GM19372 (cell line): ENCODE results near the gene ANXA2R.
"Not testable (repeated sequence)": the region's sequence is repeated elsewhere in the genome, so short reads cannot be mapped to it uniquely, and the experiment has no call there.

Source experiments
- ATAC-seq: cut with Tn5 transposase; IDR thresholded peaks from one replicate; pipeline ENCODE4 v1.9.1; 2021; ENCODE audit warnings: mild to moderate bottlenecking, low read depth, moderate library complexity; ENCODE audit not compliant: unreplicated experiment

The ANXA2R gene

GRCh38 chr5:43061352-43062075 is 21.4 kb upstream of the ANXA2R start:
- no peak for ATAC-seq

- not testable (repeated sequence) for ATAC-seq
Measured at GRCh38 chr5:43060020-43060419, 19.9 kb upstream of the ANXA2R start.

DNA sequence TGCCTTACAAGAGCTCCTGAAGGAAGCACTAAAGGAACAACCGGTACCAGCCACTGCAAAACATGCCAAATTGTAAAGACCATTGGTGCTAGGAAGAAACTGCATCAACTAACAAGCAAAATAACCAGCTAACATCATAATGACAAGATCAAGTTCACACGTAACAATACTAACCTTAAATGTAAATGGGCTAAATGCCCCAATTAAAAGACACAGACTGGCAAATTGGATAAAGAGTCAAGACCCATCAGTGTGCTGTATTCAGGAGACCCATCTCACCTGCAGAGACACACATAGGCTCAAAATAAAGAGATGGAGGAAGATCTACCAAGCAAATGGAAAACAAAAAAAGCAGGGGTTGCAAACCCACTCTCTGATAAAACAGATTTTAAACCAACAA is 15.0 kb upstream of the ANXA2R start:
- not testable (repeated sequence) for ATAC-seq

DNA sequence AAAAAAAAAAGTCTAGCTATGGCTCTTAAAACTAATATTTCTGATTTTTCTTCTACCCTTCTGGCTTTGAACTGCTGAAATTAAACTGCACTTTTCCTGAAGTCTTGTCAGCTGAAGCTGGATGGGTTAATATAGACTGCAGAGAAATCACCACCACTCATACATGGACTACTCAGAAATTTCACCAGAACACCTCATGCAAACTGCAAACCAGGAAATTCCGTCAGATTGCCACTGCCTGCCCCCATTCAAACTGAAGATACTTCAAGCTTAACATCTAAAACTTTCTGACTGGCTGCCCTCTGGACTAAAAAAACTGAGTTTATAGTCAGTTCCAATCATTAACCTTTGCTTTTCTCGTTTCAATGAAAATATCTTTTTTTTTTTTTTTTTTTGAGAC is 11.6 kb upstream of the ANXA2R start:
- ATAC-seq, result no peak

- ATAC-seq, result no peak
Measured at GRCh38 chr5:43050384-43050783, 10.3 kb upstream of the ANXA2R start.

- no peak for ATAC-seq
Measured at GRCh38 chr5:43049236-43049635, 9.1 kb upstream of the ANXA2R start.

DNA sequence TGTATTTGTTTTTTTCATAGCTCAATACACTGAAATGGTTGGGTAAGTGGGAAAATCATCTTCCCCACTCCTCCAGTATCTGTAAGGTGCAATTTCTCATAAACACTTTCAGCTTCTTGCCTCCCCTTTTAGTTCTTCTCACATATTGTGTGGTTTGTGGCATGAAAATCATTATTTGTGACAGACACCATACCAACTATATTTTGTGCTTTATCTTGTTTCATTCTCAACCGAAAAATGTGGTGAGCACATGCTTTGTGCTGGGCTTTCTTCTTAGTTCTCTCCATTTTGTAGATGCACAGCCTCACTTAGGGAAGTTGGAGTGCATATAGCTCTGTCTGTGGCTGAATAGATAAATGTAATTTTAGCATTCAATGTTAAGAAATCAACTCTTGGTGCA is 6.4 kb upstream of the ANXA2R start:
- ATAC-seq, result no peak

- ATAC-seq, result no peak
Measured at GRCh38 chr5:43045236-43045635, 5.1 kb upstream of the ANXA2R start.

GRCh38 chr5:43044181-43044914 is 4.2 kb upstream of the ANXA2R start:
- no peak for ATAC-seq

DNA sequence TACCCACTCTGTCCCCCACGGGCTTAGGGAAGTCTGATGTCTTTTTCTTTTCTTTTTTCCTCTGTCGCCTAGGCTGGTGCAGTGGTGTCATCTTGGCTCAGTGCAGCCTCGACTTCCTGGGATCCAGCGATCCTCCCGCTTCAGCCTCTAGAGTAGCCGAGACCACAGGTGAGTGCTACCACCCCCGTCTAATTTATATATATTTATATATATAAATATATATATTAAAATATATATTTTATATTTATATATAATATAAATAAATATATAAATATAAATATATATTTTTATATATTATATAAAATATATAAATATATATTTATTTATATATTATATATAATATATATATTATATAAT is 3.3 kb upstream of the ANXA2R start:
- ATAC-seq, result no peak

- ATAC-seq, result peak; percentile 28
Measured at GRCh38 chr5:43042626-43043399, 2.7 kb upstream of the ANXA2R start.

DNA sequence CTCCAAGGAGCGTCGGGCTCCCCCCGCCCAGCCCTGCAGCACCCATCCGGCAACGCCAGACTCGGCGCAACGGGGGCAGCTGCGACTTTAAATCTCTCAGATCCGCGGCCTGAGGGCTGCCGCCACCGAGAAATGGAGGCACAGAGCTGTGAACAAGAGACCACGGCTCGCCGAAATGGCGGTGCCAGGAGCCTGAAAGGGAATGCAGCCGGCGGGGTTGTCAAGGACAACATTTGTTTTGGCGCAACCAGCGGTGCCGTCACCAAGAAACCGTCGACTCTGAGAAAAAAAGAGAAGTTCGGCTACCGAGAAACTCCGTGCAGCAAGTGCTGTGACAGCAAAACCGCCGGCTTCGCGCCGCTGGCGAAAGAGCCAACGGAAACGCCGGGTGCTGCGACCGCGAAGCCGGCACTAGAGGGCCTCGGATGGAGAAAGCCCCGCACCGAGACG is 2.1 kb upstream of the ANXA2R start:
- peak; percentile 25 for ATAC-seq

- peak; percentile 18 for ATAC-seq
Measured at GRCh38 chr5:43041669-43042175, 1.6 kb upstream of the ANXA2R start.

- ATAC-seq, result no peak
Measured at GRCh38 chr5:43041110-43041668, 1.1 kb upstream of the ANXA2R start.

DNA sequence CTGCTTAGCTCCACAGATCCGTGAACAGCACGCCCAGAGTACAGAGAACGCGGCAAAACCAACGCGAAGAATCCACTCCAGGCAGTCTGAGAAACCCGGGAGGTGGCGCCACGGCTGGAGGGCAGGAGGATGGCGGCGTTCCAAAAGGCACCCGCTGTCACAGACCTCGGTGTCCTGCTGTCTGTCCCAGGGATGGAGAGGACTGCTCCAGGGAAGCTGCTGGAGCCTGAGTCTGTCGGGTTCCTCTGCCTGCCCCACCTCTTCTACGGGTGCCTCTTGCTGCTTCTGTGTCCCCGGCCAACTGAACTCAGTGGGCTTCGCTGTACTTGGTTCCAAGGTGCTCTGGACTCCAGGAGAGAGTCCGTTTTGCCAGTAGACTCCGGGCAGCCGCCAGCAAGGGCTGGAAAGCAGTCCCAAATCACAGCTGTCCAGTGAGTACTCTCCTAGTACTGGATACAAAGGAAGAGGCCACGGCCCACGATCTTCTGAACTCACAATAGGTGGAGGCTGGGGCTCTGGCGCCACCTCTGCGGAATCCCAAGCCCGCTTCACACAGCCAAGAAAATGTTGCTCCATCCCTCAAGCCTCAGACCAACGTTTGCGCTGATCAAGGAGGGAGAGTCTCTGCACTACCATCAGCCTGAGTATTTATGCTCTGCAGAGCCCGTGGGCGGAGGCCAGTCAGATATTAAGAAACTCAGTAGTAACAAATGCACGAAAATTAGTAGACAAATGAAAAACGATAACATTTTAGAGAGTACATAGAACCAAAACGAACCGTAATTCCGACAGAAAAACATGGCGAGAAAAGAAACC is 440 bp downstream of the ANXA2R start:
- no peak for ATAC-seq

DNA sequence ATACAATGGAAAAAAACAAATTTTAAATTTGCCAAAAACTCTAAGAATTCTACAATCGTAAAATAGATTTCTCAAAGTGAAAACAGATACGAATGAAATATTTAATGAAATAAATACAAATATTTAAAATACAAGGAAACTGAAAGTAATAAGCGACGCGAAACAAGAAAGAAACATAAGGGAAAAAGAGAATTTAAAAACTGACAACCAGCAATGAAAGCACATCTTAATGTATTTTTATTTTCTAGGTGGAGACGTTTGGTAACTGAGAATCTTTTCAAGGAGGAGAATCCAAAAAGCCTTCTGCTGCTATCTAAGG is 1.0 kb downstream of the ANXA2R start:
- no peak for ATAC-seq

GRCh38 chr5:43038496-43038989 is 1.6 kb downstream of the ANXA2R start:
- no peak for ATAC-seq

GRCh38 chr5:43037636-43038495 is 2.3 kb downstream of the ANXA2R start:
- ATAC-seq, result no peak
